AG04449 (cell line): ENCODE data around the gene HHIPL1.

Experiments
- CTCF ChIA-PET: fragments of 350-600 bp; formaldehyde crosslinking; extraction: SDS; loops from one replicate; lab custom pipeline; 2021; ENCODE audit warnings: antibody characterized with exemption; lab: Yijun Ruan, JAX
- POLR2A ChIA-PET: fragments of 400-600, 350-600 bp; formaldehyde crosslinking; extraction: SDS; loops from one replicate; lab custom pipeline; 2020; ENCODE audit warnings: antibody characterized with exemption, inconsistent platforms; lab: Yijun Ruan, JAX
- DNase-seq: peaks from one replicate; pipeline ENCODE4 v3.0.0-alpha.2; 2010; ENCODE audit warnings: low read depth, low spot score
- H3K4me3 ChIP-seq: 2 replicates; pipeline ENCODE4 v1.5.1; 2011; ENCODE audit warnings: low read depth, mild to moderate bottlenecking, control low read depth, low read length
- TF ChIP-seq, protein P1 (sequence below): IDR thresholded peaks from one replicate; pipeline ENCODE4 v1.5.1; 2011; ENCODE audit warnings: mild to moderate bottlenecking, moderate library complexity, low read length, control low read depth, inconsistent platforms; ENCODE audit not compliant: insufficient read depth; ENCODE audit errors: missing control alignments

The HHIPL1 gene

DNA sequence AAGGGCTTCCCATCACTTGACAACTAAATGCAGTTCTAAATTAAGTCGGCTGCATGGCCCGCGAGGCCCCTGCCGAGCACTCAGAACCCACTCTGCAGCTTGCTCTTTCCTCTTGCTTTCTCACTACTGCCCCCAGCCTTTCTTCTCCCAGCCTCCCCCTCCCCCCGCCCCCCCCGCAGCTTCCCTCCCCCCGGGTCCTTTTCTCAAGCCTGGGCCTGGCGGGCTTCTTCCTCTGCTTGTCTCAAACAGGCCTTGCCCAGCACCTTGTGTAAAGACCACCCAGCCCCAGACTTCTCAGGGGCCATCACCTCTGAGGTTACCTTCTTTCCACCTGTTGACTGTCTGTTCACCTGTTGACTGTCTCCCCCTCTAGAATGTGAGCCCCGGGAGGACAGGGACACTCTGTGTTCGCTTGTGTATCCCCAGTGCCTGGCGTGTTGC, 40.2 kb downstream of the HHIPL1 start:
- POLR2A ChIA-PET, result no interaction called here
- TF ChIP-seq, protein P1, sequence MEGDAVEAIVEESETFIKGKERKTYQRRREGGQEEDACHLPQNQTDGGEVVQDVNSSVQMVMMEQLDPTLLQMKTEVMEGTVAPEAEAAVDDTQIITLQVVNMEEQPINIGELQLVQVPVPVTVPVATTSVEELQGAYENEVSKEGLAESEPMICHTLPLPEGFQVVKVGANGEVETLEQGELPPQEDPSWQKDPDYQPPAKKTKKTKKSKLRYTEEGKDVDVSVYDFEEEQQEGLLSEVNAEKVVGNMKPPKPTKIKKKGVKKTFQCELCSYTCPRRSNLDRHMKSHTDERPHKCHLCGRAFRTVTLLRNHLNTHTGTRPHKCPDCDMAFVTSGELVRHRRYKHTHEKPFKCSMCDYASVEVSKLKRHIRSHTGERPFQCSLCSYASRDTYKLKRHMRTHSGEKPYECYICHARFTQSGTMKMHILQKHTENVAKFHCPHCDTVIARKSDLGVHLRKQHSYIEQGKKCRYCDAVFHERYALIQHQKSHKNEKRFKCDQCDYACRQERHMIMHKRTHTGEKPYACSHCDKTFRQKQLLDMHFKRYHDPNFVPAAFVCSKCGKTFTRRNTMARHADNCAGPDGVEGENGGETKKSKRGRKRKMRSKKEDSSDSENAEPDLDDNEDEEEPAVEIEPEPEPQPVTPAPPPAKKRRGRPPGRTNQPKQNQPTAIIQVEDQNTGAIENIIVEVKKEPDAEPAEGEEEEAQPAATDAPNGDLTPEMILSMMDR, result no peak
- DNase-seq, result no peak
- CTCF ChIA-PET, result interaction anchor here (0.6 to 2.8 kb wide), 6 partner anchors 11 to 214 kb away, joined by 3 to 19 read pairs (median 4); no protein-coding TSS in a partner anchor
- no peak overlapping the region for H3K4me3 ChIP-seq

DNA sequence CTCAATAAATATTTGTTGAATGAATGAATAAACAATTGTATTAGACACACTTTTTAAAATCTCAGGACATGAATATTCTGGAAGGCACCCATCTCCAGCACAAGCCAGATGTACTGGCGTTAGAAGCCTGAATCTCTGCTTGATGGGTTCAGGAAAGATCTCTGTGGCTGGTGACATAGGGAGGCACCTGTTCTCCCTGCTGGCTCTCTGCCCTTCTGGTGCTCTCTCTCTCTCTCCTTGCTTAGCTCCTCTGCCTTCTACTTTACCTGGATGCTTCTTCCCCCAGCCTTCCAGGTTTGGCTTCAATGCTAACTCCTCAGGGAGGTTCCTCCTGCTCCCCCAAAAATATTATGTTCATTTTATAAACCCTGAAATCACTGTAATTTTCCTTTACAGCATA, 40.7 kb downstream of the HHIPL1 start:
- POLR2A ChIA-PET, result no interaction called here
- CTCF ChIA-PET, result interaction anchor here (0.9 to 2.8 kb wide), 3 partner anchors 200 to 214 kb away, joined by 3 to 19 read pairs (median 16); no protein-coding TSS in a partner anchor

DNA sequence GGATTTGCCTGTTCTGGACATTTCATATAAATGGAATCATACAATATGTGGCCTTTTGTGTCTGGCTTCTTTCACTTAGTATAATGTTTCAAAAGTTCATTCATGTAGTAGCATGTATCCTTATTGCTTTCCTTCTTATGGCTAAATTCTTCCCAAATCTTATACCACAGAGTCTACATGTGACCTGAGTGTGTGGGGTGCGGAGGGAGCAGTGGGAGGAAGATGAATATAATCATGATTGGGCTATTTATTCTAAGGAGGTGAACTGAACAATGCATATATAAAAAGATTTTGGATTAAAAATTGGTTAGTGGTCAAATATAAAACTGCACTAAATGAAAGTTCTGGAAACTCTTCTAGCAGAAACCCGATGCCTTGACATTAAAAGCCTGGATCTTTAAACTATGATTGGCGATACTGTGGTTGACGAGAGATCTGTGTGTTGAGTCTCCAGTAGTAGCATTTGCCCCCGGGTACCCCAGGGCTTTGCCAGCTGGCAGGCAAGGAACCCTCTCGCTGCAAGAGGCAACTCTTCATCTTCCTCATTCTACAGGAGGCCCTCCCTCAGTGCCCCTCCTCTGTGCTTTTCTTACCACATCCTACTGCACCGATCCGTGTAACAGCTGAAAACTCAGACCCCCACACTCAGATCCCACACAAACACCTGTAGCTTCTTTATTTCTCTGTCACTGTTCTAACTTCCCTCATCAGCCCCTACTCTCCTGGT, 41.8 kb downstream of the HHIPL1 start:
- DNase-seq, result no peak
- ChIA-PET CTCF (interaction anchor here (0.8 to 2.9 kb wide), 8 partner anchors 10 to 213 kb away, joined by 3 to 17 read pairs (median 6); no protein-coding TSS in a partner anchor), POLR2A (no interaction called here)
- no peak overlapping the region for H3K4me3 ChIP-seq
- TF ChIP-seq, protein P1, result no peak

More for the DNA sequence above, 40.7 kb downstream of the HHIPL1 start:
- TF ChIP-seq, protein P1, result no peak
- DNase-seq, result no peak
- H3K4me3 ChIP-seq, result no peak overlapping the region

DNA sequence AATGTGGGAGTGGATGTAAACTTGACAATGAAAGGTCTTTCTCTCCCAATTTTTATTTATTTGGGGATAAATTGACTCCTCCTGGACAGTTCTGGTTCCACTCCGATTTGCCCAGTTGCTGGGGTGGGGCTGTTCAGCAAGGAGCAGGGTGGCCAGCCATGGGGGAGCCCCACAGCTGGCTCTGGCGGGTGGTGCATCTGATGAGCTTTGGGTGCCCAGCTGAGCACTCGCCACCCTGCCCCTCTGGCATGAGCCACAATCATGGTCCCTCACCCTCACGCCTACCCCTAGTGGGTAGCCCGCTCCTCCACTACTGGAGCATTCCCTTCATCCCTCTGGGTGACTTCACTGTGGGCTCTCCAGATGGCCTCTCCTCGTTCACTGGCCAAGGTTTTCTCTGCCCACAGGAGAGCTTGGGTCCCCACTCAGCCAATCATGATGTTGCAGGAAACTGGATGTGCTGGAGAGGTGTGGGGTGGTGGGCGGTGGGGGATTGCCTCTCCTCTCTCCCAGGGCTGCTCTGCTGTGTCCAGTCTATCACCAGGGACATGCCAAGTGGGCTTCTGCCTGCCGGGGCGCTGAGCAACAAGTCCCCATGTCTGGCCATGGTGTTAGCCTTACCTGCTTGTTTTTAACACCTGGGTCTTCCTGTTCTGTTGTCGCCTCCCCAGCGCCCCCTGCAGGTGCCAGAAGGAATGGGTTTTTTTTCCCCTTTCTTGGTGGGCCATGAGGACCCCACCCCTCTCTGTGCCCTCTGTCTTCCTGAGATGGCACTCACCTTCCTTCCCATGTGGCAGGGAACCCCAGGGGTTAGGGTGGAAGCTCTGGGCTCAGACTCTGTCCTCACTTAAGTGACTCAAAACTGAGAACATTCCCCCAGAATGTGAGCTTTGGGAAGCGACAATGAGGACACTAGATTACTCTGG, 42.6 kb downstream of the HHIPL1 start:
- POLR2A ChIA-PET, result no interaction called here
- CTCF ChIA-PET, result interaction anchor here (0.7 to 2.9 kb wide), 16 partner anchors 8 to 218 kb away, joined by 3 to 17 read pairs (median 4); no protein-coding TSS in a partner anchor
- no peak overlapping the region for H3K4me3 ChIP-seq
- DNase-seq, result no peak
- TF ChIP-seq, protein P1, result peak; percentile 47

DNA sequence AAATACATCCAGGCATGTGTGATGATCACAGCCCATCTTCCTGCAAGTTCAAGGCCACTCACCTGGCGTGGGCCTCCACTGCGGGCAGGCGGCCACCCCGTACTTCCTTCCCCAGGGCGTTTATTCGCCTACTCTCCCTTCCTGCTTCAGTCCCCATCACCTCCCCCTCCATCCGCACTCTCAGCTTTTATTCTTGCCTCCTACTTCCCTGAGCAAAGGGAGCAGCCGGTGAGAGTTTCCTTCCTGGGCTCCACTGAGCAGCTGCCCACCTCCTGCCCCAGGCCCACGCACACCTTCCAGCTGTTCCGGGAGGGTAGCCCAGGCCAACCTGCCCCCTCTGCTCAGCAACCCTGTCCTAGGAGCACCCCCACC, 43.3 kb downstream of the HHIPL1 start:
- TF ChIP-seq, protein P1, result no peak
- CTCF ChIA-PET, result interaction anchor here (0.7 to 2.9 kb wide), 13 partner anchors 8 to 217 kb away, joined by 3 to 17 read pairs (median 4); no protein-coding TSS in a partner anchor
- POLR2A ChIA-PET, result no interaction called here
- H3K4me3 ChIP-seq, result no peak overlapping the region
- no peak for DNase-seq
